Transverse colon (tissue), 3 donors: ENCODE measurements around the gene PNKP.

Experiments used
- CTCF ChIP-seq, 5 experiments: fragments of 200-600 bp in 3 of 5; fragments of 450-650 bp in 2 of 5; sonication (generic) in 3 of 5; IDR thresholded peaks; 1 replicate in 2 of 5; 2 replicates in 3 of 5; pipeline ENCODE4 v1.5.1; 2016 to 2017; ENCODE audit warnings: antibody characterized with exemption in 5 of 5, inconsistent platforms in 3 of 5, mild to moderate bottlenecking in 2 of 5, moderate library complexity in 1 of 5
- POLR2A ChIP-seq: fragments of 450-650 bp; IDR thresholded peaks from one replicate; pipeline ENCODE4 v1.6.1; 2016; ENCODE audit warnings: antibody characterized with exemption, mild to moderate bottlenecking, moderate library complexity

DNA sequence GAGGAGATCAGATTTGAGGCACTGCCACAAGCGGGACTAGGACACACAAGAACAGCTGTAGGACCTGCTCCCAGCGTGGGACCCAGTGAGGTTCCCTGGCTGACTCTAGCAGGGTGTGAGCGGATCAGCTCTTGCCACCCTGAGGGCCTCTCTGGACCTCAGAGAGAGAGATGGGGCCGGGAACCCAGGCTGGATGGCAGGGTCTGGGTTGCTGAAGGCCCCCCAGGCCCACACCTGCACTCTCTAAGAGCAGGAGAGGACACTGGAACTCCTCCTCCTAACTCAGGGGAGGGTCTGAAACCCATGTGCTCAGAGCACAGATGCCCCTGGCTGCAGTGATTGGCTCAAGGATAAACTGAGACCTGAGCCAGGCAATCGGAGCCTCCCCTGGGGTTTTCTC lies 42.8 kb upstream of the PNKP start:
- no peak for TF ChIP-seq CTCF (IDR thresholded peaks at IDR 0.05)
- TF ChIP-seq POLR2A: no peak
